ENCODE measurements around the gene EXOC4. TPM values are rescaled to one million over a fixed set of nuclear protein-coding genes. Genes with fewer than 3 reads are reported as not detected.

EXOC4 gene
- total RNA-seq, 2 donors from 2014 or later: 106 to 115 TPM

DNA sequence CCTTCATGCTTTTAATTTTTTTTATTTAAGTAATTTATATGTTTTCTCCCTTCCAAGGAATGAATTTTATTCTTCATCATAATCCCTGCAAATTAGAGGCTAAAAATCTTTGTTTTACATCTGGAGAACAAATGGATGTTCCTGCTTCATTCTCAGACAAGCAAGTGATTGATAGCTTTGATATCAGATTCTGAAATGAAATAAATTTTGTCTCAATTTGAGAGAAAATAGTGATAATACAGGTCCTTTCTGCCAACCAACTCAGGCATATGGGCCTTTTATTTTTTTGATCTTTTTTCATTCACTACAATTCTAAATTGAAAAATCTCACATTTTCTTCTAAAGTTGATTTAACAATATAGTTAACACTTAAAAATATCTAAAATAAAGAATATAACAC, 427.1 kb downstream of the EXOC4 start:
- no peak for DNase-seq
- Histone ChIP-seq H3K36me3 (ENCODE audit: control insufficient read depth, insufficient read depth, low read length) (no peaks in the 10 kb centered on the region), H3K9me3 (ENCODE audit: control insufficient read depth, low read length) (no peaks in the 10 kb centered on the region), H3K9ac (ENCODE audit: extremely low read depth, low read length, poor library complexity, severe bottlenecking) (no peak overlapping the region), H3K27me3 (ENCODE audit: control insufficient read depth, insufficient read depth, low read length, poor library complexity, severe bottlenecking) (no peaks in the 10 kb centered on the region), H3K4me3 (ENCODE audit: low read length) (no peak overlapping the region), H3K27ac (ENCODE audit: low read depth, low read length) (no peak overlapping the region), H3K4me1 (ENCODE audit: control insufficient read depth, insufficient read depth, low read length) (peaks cover 10% of the 10 kb centered on the region)
- TF ChIP-seq, protein P1, sequence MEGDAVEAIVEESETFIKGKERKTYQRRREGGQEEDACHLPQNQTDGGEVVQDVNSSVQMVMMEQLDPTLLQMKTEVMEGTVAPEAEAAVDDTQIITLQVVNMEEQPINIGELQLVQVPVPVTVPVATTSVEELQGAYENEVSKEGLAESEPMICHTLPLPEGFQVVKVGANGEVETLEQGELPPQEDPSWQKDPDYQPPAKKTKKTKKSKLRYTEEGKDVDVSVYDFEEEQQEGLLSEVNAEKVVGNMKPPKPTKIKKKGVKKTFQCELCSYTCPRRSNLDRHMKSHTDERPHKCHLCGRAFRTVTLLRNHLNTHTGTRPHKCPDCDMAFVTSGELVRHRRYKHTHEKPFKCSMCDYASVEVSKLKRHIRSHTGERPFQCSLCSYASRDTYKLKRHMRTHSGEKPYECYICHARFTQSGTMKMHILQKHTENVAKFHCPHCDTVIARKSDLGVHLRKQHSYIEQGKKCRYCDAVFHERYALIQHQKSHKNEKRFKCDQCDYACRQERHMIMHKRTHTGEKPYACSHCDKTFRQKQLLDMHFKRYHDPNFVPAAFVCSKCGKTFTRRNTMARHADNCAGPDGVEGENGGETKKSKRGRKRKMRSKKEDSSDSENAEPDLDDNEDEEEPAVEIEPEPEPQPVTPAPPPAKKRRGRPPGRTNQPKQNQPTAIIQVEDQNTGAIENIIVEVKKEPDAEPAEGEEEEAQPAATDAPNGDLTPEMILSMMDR (conservative IDR thresholded peaks at IDR 0.05): no peak
- H3K27ac Mint-ChIP-seq: no peak overlapping the region
- peaks cover 6% of the 10 kb centered on the region for H3K9me3 Mint-ChIP-seq
- H3K4me1 Mint-ChIP-seq: peaks cover 53% of the 10 kb centered on the region
- peaks cover 4% of the 10 kb centered on the region for H3K36me3 Mint-ChIP-seq (ENCODE audit: low read depth)
- H3K4me3 Mint-ChIP-seq: no peak overlapping the region
- H3K27me3 Mint-ChIP-seq (ENCODE audit: insufficient read depth): no peaks in the 10 kb centered on the region

DNA sequence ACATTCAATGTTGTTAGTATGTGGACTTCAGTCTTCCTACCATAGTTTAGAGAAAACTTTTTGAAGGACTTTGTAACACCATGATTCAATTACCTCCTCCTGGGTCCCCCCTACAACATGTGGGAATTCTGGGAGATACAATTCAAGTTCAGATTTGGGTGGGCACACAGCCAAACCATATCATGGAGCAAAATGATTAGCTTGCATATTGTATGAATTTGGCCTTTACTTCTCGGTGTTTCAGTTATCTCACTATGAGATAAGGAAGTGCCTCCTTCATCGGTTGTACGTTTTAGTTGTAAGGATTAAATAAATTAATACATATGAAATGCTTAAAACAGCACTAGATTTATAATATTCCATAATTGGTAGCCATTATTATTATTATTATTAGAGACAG, 428.7 kb downstream of the EXOC4 start:
- H3K9me3 ChIP-seq (ENCODE audit: control insufficient read depth, low read length): peaks cover 10% of the 10 kb centered on the region
- Mint-ChIP-seq H3K4me3 (no peak overlapping the region), H3K9me3 (peaks cover 20% of the 10 kb centered on the region), H3K27me3 (ENCODE audit: insufficient read depth) (no peaks in the 10 kb centered on the region), H3K27ac (no peak overlapping the region), H3K4me1 (peaks cover 52% of the 10 kb centered on the region), H3K36me3 (ENCODE audit: low read depth) (peaks cover 15% of the 10 kb centered on the region)
- no peak for DNase-seq
- WGBS, 2 experiments (ENCODE audit: insufficient coverage in 1 of 2, insufficient read length in 1 of 2): 89% methylated on average over 1 of the region's 3 CpGs; no CpG with 5 or more reads in 1 of the 2 experiments
- H3K27me3 ChIP-seq (ENCODE audit: control insufficient read depth, insufficient read depth, low read length, poor library complexity, severe bottlenecking): no peaks in the 10 kb centered on the region
- peaks cover 10% of the 10 kb centered on the region for H3K4me1 ChIP-seq (ENCODE audit: control insufficient read depth, insufficient read depth, low read length)
- H3K9ac ChIP-seq (ENCODE audit: extremely low read depth, low read length, poor library complexity, severe bottlenecking): no peak overlapping the region
- no peak overlapping the region for H3K4me3 ChIP-seq (ENCODE audit: low read length)
- H3K27ac ChIP-seq (ENCODE audit: low read depth, low read length): no peak overlapping the region
- peaks cover 8% of the 10 kb centered on the region for H3K36me3 ChIP-seq (ENCODE audit: control insufficient read depth, insufficient read depth, low read length)
- TF ChIP-seq, protein P1 (conservative IDR thresholded peaks at IDR 0.05): no peak

DNA sequence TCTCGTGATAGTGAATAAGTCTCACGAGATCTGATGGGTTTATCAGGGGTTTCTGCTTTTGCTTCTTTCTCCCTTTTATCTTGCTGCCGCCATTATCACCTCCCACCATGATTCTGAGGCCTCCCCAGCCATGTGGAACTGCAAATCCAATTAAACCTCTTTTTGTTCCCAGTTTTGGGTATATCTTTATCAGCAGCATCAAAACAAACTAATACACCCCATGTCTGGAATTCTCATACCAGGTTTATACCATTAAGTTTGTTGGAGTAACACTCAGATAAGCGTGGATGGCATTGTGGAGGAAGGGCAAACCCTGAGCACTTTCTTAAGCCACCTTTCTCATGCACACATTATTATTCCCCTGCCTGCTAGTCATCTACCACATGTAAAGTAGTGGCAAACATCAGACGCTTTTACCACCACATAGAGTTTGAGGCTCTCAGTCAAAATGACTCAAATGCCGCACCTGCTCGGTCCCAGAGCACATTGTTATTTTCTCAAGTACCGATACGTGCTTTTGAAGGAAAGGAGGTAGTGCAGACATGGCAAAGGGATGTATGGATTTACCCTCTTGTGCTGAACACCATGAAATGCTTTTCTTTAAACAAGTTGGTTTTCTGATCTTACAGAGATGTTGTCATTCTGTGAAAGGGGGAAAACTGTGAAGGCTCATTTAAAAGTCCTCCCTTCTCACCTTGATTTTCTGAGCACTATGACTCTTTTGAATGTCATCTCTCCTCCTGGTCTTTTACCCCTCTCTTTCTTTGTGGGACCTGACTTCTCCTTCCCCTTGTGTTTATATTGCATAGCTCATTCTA, 429.7 kb downstream of the EXOC4 start:
- no peak for DNase-seq
- TF ChIP-seq, protein P1 (conservative IDR thresholded peaks at IDR 0.05): no peak
- Histone ChIP-seq H3K4me1 (ENCODE audit: control insufficient read depth, insufficient read depth, low read length) (peaks cover 10% of the 10 kb centered on the region), H3K27me3 (ENCODE audit: control insufficient read depth, insufficient read depth, low read length, poor library complexity, severe bottlenecking) (no peaks in the 10 kb centered on the region), H3K9ac (ENCODE audit: extremely low read depth, low read length, poor library complexity, severe bottlenecking) (peak overlapping the region; percentile 27), H3K36me3 (ENCODE audit: control insufficient read depth, insufficient read depth, low read length) (peaks cover 8% of the 10 kb centered on the region), H3K27ac (ENCODE audit: low read depth, low read length) (no peak overlapping the region), H3K9me3 (ENCODE audit: control insufficient read depth, low read length) (peaks cover 17% of the 10 kb centered on the region), H3K4me3 (ENCODE audit: low read length) (peak overlapping the region; percentile 48)
- Mint-ChIP-seq H3K4me1 (peaks cover 45% of the 10 kb centered on the region), H3K27ac (peak overlapping the region; percentile 83), H3K36me3 (ENCODE audit: low read depth) (peaks cover 15% of the 10 kb centered on the region), H3K9me3 (peaks cover 24% of the 10 kb centered on the region), H3K27me3 (ENCODE audit: insufficient read depth) (no peaks in the 10 kb centered on the region), H3K4me3 (peak overlapping the region; percentile 5)
- WGBS, 2 experiments (ENCODE audit: insufficient coverage in 1 of 2, insufficient read length in 1 of 2): 41 to 78% methylated on average over 7 to 9 of the region's 9 CpGs
